SK-N-MC (cell line): Measurements from ENCODE around the gene RREB1.

Experiments used
- DNase-seq: peaks from one replicate; pipeline ENCODE4 v3.0.0-alpha.2; 2011; ENCODE audit warnings: low read depth, low spot score
- H3K27ac ChIP-seq: fragments of 200-600 bp; sonication (generic); 2 replicates; pipeline ENCODE4 v1.5.1; 2016; ENCODE audit warnings: mixed run types
- H3K36me3 ChIP-seq: fragments of 200-600 bp; sonication (generic); 2 replicates; pipeline ENCODE4 v1.6.1; 2017; ENCODE audit warnings: antibody characterized with exemption, low read length, mixed read lengths; ENCODE audit not compliant: insufficient read depth
- H3K4me3 ChIP-seq: fragments of 200-600 bp; sonication (generic); 2 replicates; pipeline ENCODE4 v1.5.1; 2016
- H3K9ac ChIP-seq: fragments of 200-600 bp; sonication (generic); 2 replicates; pipeline ENCODE4 v1.8.0; 2017; ENCODE audit warnings: mixed run types, mixed read lengths; ENCODE audit not compliant: insufficient read length
- H3K9me3 ChIP-seq: fragments of 200-600 bp; sonication (generic); 2 replicates; pipeline ENCODE4 v1.6.1; 2017; ENCODE audit warnings: low read depth, mild to moderate bottlenecking, antibody characterized with exemption, low read length, moderate library complexity, mixed read lengths
- EZH2 ChIP-seq: fragments of 200-600 bp; sonication (generic); IDR thresholded peaks from one replicate; pipeline ENCODE4 v1.6.1; 2017; ENCODE audit warnings: antibody characterized with exemption
- FOXP2 ChIP-seq: optimal IDR thresholded peaks from 2 replicates; pipeline ENCODE3; 2011; ENCODE audit warnings: mild to moderate bottlenecking, moderate library complexity; ENCODE audit not compliant: insufficient read depth; ENCODE audit errors: extremely low read length, control extremely low read depth
- POLR2AphosphoS5 ChIP-seq: IDR thresholded peaks from 2 replicates; pipeline ENCODE4 v1.6.1; 2012; ENCODE audit warnings: mild to moderate bottlenecking, low read depth, low read length, borderline replicate concordance

The RREB1 gene, protein sequence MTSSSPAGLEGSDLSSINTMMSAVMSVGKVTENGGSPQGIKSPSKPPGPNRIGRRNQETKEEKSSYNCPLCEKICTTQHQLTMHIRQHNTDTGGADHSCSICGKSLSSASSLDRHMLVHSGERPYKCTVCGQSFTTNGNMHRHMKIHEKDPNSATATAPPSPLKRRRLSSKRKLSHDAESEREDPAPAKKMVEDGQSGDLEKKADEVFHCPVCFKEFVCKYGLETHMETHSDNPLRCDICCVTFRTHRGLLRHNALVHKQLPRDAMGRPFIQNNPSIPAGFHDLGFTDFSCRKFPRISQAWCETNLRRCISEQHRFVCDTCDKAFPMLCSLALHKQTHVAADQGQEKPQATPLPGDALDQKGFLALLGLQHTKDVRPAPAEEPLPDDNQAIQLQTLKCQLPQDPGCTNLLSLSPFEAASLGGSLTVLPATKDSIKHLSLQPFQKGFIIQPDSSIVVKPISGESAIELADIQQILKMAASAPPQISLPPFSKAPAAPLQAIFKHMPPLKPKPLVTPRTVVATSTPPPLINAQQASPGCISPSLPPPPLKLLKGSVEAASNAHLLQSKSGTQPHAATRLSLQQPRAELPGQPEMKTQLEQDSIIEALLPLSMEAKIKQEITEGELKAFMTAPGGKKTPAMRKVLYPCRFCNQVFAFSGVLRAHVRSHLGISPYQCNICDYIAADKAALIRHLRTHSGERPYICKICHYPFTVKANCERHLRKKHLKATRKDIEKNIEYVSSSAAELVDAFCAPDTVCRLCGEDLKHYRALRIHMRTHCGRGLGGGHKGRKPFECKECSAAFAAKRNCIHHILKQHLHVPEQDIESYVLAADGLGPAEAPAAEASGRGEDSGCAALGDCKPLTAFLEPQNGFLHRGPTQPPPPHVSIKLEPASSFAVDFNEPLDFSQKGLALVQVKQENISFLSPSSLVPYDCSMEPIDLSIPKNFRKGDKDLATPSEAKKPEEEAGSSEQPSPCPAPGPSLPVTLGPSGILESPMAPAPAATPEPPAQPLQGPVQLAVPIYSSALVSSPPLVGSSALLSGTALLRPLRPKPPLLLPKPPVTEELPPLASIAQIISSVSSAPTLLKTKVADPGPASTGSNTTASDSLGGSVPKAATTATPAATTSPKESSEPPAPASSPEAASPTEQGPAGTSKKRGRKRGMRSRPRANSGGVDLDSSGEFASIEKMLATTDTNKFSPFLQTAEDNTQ (N-terminal part only)

DNA sequence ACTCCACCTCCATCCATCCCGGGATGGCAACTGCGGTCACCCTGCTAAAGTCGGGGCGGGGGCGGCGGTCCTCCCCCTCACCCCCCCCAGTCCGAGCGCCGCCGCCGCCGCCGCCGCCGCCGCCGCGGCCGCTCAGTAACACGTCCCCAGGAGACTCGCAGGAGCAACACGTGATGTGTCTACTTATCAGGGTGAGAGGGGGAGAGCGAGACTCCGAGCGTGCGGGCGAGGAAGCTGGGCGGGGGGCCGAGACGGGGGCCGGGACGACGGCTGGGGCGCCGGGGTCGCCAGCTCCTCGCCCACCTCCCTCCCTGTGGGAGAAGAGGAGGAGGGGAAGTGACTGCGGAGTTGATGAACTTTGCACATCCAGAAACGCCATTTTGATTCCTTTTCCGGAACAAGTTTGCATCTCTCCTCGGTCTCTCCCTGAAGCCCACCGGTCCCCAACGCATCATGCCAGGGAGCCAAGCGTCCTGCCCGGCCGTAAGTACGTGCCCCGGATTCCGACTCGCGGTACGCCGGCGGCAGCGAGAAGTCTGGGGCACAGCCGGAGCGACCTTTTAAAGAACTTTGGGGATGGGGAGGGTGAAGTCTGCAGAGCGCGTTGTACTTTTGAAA is at the start of gene RREB1:
RREB1 (plus strand) TSS at position 384 of the 618 bp plus-strand sequence. CDS start 73,951 bp downstream, outside the sequence.
- Histone ChIP-seq H3K4me3 (peak within 1 kb of the TSS; percentile 100), H3K9me3 (no peaks in the 10 kb centered on the region), H3K27ac (peak within 1 kb of the TSS; percentile 78), H3K36me3 (peaks cover 8% of the 10 kb centered on the region; the same call in 1 of the 2 replicates), H3K9ac (peak within 1 kb of the TSS; percentile 88)
- DNase-seq = no peak
- TF ChIP-seq EZH2 (no peak), POLR2AphosphoS5 (peak; percentile 49; the same call in 1 of the 2 replicates)

DNA sequence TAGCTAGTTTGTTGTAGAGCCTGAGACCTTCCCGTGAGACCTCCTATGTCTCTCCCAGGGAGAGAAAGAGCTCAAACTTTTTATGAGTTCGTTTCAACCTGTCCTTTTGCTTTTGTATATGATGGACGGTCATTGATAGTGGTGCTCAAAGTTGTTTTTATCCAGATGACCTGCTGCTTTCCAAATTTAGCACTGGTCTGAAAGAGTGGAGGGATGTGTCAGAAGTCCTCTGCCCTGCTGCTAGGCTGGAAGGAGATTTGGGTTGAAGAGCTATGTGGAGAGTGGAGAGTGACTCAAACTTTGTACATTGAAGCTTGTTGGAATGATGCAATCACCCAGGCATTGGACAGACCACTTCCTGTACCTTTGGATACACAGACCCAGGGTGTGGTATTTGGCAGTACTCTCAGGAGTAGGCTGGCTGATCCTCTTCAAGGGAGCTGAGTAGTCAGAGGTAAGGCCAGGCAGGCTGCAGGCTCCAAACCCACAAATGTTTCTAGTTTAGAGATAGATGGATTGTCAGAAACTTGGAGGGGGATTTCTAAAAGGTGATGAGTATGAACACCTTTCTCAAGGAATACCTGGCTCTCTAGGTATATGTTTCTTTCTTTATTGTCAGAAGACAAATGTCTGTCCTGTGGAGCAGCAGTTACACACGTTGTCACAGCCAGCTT is 49.4 kb upstream of the RREB1 start:
- no peak overlapping the region for H3K4me3 ChIP-seq
- H3K36me3 ChIP-seq = no peaks in the 10 kb centered on the region
- H3K27ac ChIP-seq = peak overlapping the region; percentile 2; the same call in 1 of the 2 replicates
- H3K9ac ChIP-seq = no peak overlapping the region
- no peak for DNase-seq
- TF ChIP-seq EZH2 (no peak), POLR2AphosphoS5 (no peak), FOXP2 (no peak)
- no peaks in the 10 kb centered on the region for H3K9me3 ChIP-seq

DNA sequence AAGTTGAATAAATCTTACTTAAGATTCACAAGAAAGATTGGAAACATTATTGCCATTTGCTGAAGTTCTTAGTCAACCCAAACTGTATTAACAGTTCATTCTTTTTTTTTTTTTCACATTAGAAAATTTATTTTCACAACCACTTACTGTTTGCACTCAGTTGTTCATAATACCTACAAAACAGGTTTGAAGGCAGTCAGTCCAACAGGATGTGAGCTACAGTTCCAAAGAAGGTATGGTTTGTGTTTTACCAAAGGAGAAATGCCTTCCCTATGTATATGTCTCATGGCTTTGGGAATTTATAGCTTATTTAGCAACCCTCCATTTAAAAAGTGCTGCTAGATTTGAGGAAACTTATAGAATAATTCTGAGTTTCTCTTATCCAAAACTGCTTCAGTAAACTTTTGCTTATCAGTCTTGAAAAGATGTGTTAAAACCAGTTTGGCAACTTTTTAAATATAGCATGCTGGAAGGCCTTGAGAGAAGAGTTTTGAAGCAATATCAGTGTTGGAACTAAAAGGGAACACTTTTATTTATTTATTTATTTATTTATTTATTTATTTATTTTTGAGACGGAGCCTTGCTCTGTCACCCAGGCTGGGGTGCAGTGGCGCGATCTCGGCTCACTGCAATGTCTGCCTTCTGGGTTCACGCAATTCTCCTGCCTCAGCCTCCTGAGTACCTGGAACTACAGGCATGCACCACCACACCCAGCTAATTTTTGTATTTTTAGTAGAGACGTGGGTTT is 46.8 kb upstream of the RREB1 start:
- no peak overlapping the region for H3K9ac ChIP-seq
- no peaks in the 10 kb centered on the region for H3K36me3 ChIP-seq
- no peak for DNase-seq
- H3K4me3 ChIP-seq = no peak overlapping the region
- TF ChIP-seq POLR2AphosphoS5 (no peak), FOXP2 (no peak), EZH2 (no peak)
- no peaks in the 10 kb centered on the region for H3K9me3 ChIP-seq
- H3K27ac ChIP-seq = 0 out of 2 replicates have a peak overlapping the region, but pooled peaks have one; percentile 3

DNA sequence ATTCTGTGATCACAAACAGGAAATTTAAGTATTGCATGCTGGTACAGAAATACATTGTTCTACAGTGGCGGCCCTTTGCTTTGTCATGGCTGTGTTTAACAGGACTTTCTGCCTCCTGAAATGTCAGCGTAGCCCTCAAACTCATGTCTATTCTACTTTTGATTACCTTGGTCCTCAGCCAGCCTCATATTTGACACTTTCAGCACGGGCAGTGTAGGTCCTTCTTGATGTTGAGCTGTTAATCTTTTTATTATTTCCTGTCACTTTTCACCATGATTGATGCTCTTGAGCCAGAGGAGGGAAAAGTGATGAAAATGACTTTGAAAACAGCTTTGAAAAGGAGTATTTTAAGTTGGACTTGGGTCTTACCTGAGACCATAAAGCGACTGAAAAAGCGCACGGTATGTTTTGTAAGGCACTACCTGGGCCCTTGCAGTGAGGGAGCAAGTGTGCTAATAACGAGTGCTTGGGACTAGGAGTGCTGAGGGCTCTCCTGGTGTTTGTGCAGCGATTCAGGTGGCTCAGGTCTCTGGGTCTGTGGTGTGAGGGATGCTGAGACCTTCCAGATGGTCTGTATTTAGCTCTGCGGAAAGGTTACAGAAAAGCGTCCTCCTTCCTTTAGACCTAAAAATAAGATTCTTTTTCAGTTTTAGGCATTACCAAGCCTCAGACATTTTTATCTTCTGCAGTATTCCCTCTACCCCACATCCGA is 45.2 kb upstream of the RREB1 start:
- no peak for DNase-seq
- TF ChIP-seq POLR2AphosphoS5 (no peak), FOXP2 (no peak), EZH2 (no peak)
- Histone ChIP-seq H3K36me3 (no peaks in the 10 kb centered on the region), H3K27ac (no peak overlapping the region), H3K4me3 (no peak overlapping the region), H3K9ac (no peak overlapping the region), H3K9me3 (no peaks in the 10 kb centered on the region)

DNA sequence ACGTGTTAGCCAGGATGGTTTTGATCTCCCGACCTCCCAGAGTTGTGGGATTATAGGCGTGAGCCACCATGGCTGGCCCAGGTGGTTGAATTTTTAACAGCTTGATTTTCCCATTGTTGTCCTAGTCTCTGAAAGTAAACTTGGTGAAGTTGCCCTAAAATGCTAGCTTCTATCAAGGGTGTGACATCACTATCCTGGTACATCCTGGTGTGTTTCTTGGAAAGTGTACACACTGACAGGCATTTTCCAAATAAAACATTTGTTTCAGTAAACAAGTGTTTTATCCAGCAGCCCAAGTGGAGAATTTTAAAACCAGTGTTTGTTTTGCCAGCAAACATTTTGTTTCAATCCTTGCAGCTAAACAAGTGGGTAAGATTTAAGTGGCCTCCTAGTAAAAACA is 40.5 kb upstream of the RREB1 start:
- Histone ChIP-seq H3K4me3 (no peak overlapping the region), H3K9ac (no peak overlapping the region), H3K27ac (no peak overlapping the region), H3K9me3 (no peaks in the 10 kb centered on the region), H3K36me3 (no peaks in the 10 kb centered on the region)
- TF ChIP-seq FOXP2 (no peak), POLR2AphosphoS5 (no peak), EZH2 (no peak)
- DNase-seq = no peak

DNA sequence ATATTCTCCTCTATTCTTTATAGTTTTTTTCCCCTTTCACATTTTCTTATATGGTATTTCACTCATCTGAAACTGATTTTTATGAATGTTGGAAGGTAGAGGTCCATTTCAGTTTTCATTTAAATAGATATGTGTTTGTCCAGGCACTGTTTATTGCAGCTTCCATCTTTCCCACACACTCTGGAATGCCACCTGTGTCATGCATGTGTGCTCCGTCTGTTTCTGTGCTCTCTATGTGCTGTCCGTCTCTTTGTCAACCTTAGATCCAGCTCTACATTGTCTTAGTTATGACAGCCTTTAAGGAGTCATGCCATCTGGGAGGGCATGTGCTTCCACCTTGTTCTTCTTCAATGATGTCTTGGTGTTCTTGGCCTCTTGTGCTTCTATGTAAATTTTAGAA is 36.4 kb upstream of the RREB1 start:
- Histone ChIP-seq H3K4me3 (no peak overlapping the region), H3K9me3 (no peaks in the 10 kb centered on the region), H3K36me3 (no peaks in the 10 kb centered on the region), H3K27ac (no peak overlapping the region), H3K9ac (no peak overlapping the region)
- DNase-seq = no peak
- no peak for TF ChIP-seq POLR2AphosphoS5
- TF ChIP-seq FOXP2 = no peak
- TF ChIP-seq EZH2 = no peak
